NT2/D1 (cell line): Measurements from ENCODE around the gene INPP5E.

ENCODE experiments used
- DNase-seq: peaks from one replicate; pipeline ENCODE4 v3.0.0-alpha.2; 2011; ENCODE audit warnings: low read depth, low spot score
- H3K27me3 ChIP-seq: 2 replicates; pipeline ENCODE4 v1.6.0; 2011; ENCODE audit warnings: mild to moderate bottlenecking; ENCODE audit not compliant: insufficient read length, insufficient read depth
- H3K36me3 ChIP-seq: 2 replicates; pipeline ENCODE4 v1.6.1; 2011; ENCODE audit warnings: mild to moderate bottlenecking, low read length, mixed read lengths; ENCODE audit not compliant: insufficient read depth, insufficient read length
- H3K4me1 ChIP-seq: 2 replicates; pipeline ENCODE4 v1.5.1; 2011; ENCODE audit not compliant: insufficient read depth, insufficient read length
- H3K4me3 ChIP-seq: 2 replicates; pipeline ENCODE4 v1.5.1; 2011; ENCODE audit warnings: low read depth; ENCODE audit not compliant: insufficient read length
- H3K9ac ChIP-seq: 2 replicates; pipeline ENCODE4 v1.6.0; 2011; ENCODE audit warnings: low read depth; ENCODE audit not compliant: insufficient read length
- H3K9me3 ChIP-seq: 2 replicates; pipeline ENCODE4 v1.5.1; 2011; ENCODE audit warnings: mild to moderate bottlenecking, low read length; ENCODE audit not compliant: insufficient read depth
- SUZ12 ChIP-seq: IDR thresholded peaks from 2 replicates; pipeline ENCODE4 v1.6.1; 2011; ENCODE audit not compliant: insufficient read length, insufficient read depth; ENCODE audit errors: extremely low read depth
- YY1 ChIP-seq: IDR thresholded peaks from 2 replicates; pipeline ENCODE4 v1.6.1; 2011; ENCODE audit not compliant: insufficient read length, insufficient read depth
- ZNF274 ChIP-seq: IDR thresholded peaks from 2 replicates; pipeline ENCODE4 v1.6.1; 2011; ENCODE audit warnings: mild to moderate bottlenecking, low read depth, low read length

Gene INPP5E

GRCh38 chr9:136439481-136440408 is at the start of gene INPP5E:
TSS of gene INPP5E (minus strand) at chr9:136439845. CDS start at chr9:136439419, 426 bp downstream.
- Histone ChIP-seq H3K36me3 (peaks cover 78% of the 10 kb centered on the region), H3K4me3 (peak within 1 kb of the TSS; percentile 85), H3K27me3 (no peaks in the 10 kb centered on the region), H3K9me3 (no peaks in the 10 kb centered on the region), H3K9ac (peak within 1 kb of the TSS; percentile 98), H3K4me1 (peaks cover 8% of the 10 kb centered on the region)
- no peak for TF ChIP-seq YY1
- TF ChIP-seq ZNF274, result no peak
- DNase-seq, result peak; percentile 52

GRCh38 chr9:136488247-136489214 is 48.9 kb upstream of the INPP5E start:
- H3K9ac ChIP-seq, result no peak overlapping the region
- no peak overlapping the region for H3K4me3 ChIP-seq
- no peaks in the 10 kb centered on the region for H3K36me3 ChIP-seq
- H3K9me3 ChIP-seq, result no peaks in the 10 kb centered on the region
- peaks cover 15% of the 10 kb centered on the region for H3K4me1 ChIP-seq
- DNase-seq, result peak; percentile 43
- TF ChIP-seq YY1 (no peak), ZNF274 (no peak), SUZ12 (no peak)
- H3K27me3 ChIP-seq, result peaks cover 5% of the 10 kb centered on the region

- Histone ChIP-seq H3K9me3 (no peaks in the 10 kb centered on the region), H3K27me3 (peaks cover 5% of the 10 kb centered on the region), H3K4me1 (peaks cover 13% of the 10 kb centered on the region), H3K4me3 (no peak overlapping the region), H3K36me3 (no peaks in the 10 kb centered on the region), H3K9ac (peak overlapping the region; percentile 1)
- no peak for DNase-seq
- TF ChIP-seq YY1 (no peak), SUZ12 (no peak), ZNF274 (no peak)
These were observed 48.0 kb upstream of the INPP5E start for GRCh38 chr9:136487672-136488071.

GRCh38 chr9:136486823-136487620 is 47.4 kb upstream of the INPP5E start:
- Histone ChIP-seq H3K9ac (peak overlapping the region; percentile 1), H3K27me3 (peaks cover 5% of the 10 kb centered on the region)
- TF ChIP-seq YY1 (no peak), ZNF274 (no peak), SUZ12 (no peak)

GRCh38 chr9:136486131-136486530 is 46.5 kb upstream of the INPP5E start:
- H3K4me3 ChIP-seq, result no peak overlapping the region

More at GRCh38 chr9:136486823-136487620, 47.4 kb upstream of the INPP5E start:
- H3K36me3 ChIP-seq, result no peaks in the 10 kb centered on the region
- H3K9me3 ChIP-seq, result no peaks in the 10 kb centered on the region
- H3K4me1 ChIP-seq, result peaks cover 13% of the 10 kb centered on the region
- H3K4me3 ChIP-seq, result no peak overlapping the region
- no peak for DNase-seq

GRCh38 chr9:136485049-136486045 is 45.7 kb upstream of the INPP5E start:
- peak overlapping the region; percentile 37 for H3K9ac ChIP-seq
- no peaks in the 10 kb centered on the region for H3K9me3 ChIP-seq
- no peak overlapping the region for H3K4me3 ChIP-seq
- H3K36me3 ChIP-seq, result peaks cover 1% of the 10 kb centered on the region
- TF ChIP-seq YY1, result no peak
- TF ChIP-seq ZNF274, result no peak
- TF ChIP-seq SUZ12, result no peak
- H3K4me1 ChIP-seq, result peaks cover 17% of the 10 kb centered on the region
- peak; percentile 58 for DNase-seq
- peaks cover 5% of the 10 kb centered on the region for H3K27me3 ChIP-seq

More at GRCh38 chr9:136486131-136486530, 46.5 kb upstream of the INPP5E start:
- H3K36me3 ChIP-seq, result no peaks in the 10 kb centered on the region
- TF ChIP-seq YY1, result no peak
- no peak for TF ChIP-seq SUZ12
- TF ChIP-seq ZNF274, result no peak
- H3K9ac ChIP-seq, result no peak overlapping the region
- no peak for DNase-seq
- H3K4me1 ChIP-seq, result peaks cover 17% of the 10 kb centered on the region
- H3K27me3 ChIP-seq, result peaks cover 5% of the 10 kb centered on the region
- no peaks in the 10 kb centered on the region for H3K9me3 ChIP-seq
